HUES48 (cell line): ENCODE results near the gene WSCD2.

Experiments used
- H3K27ac ChIP-seq: one replicate; pipeline ENCODE4 v1.7.0; 2013; ENCODE audit warnings: low read depth, low read length, inconsistent platforms
- H3K27me3 ChIP-seq: 2 replicates; pipeline ENCODE4 v1.6.1; 2013; ENCODE audit warnings: mild to moderate bottlenecking, low read length; ENCODE audit not compliant: control insufficient read depth, insufficient read depth
- H3K36me3 ChIP-seq: 2 replicates; pipeline ENCODE4 v1.6.1; 2013; ENCODE audit warnings: low read length; ENCODE audit not compliant: control insufficient read depth, insufficient read depth
- H3K4me1 ChIP-seq: 2 replicates; pipeline ENCODE4 v1.6.1; 2013; ENCODE audit warnings: mild to moderate bottlenecking, low read length; ENCODE audit not compliant: control insufficient read depth, insufficient read depth
- H3K4me3 ChIP-seq: 2 replicates; pipeline ENCODE4 v1.5.1; 2013; ENCODE audit warnings: mild to moderate bottlenecking, low read depth, low read length
- H3K9ac ChIP-seq: 2 replicates; pipeline ENCODE4 v1.6.1; 2013; ENCODE audit warnings: mild to moderate bottlenecking, low read depth, low read length, moderate library complexity
- H3K9me3 ChIP-seq: 2 replicates; pipeline ENCODE4 v1.6.1; 2013; ENCODE audit warnings: low read length; ENCODE audit not compliant: control insufficient read depth, insufficient read depth

Gene WSCD2

GRCh38 chr12:108119974-108120862, 8.9 kb upstream of the WSCD2 start:
- Histone ChIP-seq H3K4me1 (peaks cover 18% of the 10 kb centered on the region), H3K36me3 (no peaks in the 10 kb centered on the region)

DNA sequence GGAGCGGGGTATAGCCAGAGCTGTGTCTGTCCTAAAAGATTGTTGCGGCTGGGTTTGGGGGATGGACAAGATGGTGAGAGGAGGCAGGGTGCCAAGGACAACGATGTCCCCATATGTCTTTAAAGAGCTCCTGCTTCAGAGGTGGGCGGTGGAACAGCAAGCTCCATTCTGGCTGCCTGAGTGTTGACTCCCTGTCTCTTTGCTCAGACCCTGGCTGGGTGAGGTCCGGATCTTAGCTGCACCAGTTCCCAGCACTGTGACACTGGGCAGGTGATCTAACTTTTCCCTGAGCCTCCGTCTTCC, 8.3 kb upstream of the WSCD2 start:
- Histone ChIP-seq H3K9ac (no peak overlapping the region), H3K4me3 (no peak overlapping the region), H3K36me3 (no peaks in the 10 kb centered on the region), H3K9me3 (no peaks in the 10 kb centered on the region), H3K27me3 (no peaks in the 10 kb centered on the region), H3K27ac (no peak overlapping the region), H3K4me1 (peaks cover 12% of the 10 kb centered on the region)

More at GRCh38 chr12:108119974-108120862, 8.9 kb upstream of the WSCD2 start:
- Histone ChIP-seq H3K9ac (no peak overlapping the region), H3K4me3 (no peak overlapping the region), H3K9me3 (no peaks in the 10 kb centered on the region), H3K27ac (no peak overlapping the region), H3K27me3 (no peaks in the 10 kb centered on the region)

- no peaks in the 10 kb centered on the region for H3K36me3 ChIP-seq
- H3K4me3 ChIP-seq = no peak overlapping the region
- no peak overlapping the region for H3K27ac ChIP-seq
- peaks cover 7% of the 10 kb centered on the region; the same call in 1 of the 2 replicates for H3K4me1 ChIP-seq
- H3K27me3 ChIP-seq = no peaks in the 10 kb centered on the region
- H3K9ac ChIP-seq = no peak overlapping the region
- H3K9me3 ChIP-seq = no peaks in the 10 kb centered on the region
Measured at GRCh38 chr12:108121320-108121719, 7.8 kb upstream of the WSCD2 start.

DNA sequence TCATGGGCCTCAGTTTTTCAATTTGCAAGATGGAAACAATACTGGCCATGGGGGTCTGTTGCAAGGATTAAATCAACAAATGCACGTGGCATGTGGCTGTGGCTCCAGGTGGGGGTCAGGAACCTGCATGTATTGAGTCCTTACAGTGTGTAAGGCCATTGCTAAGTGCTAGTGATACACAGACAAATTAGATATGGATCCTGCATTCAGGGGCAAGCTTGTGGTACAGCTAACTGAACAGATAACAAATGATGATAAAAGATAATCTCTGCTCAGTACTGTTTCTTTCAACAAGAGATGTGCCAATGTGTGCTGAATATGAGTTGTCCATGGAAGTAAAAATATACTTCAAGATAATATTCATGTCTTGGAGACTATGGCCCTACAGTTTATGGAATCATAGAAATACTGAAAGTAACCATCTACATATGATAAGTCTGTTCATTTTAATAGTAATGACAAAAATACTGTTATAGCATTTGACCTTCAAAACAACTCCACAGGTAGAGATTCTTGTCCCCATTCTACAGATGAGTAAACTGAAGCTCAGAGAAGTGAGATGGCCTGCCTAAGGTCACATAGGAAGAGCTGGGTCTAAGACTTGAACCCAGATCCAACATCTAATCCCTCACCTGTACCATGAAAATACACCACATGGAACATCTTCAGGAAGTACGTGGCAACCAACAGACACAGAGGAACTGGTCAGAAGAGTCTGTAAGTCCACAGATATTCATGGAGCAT, 7.2 kb upstream of the WSCD2 start:
- no peaks in the 10 kb centered on the region for H3K36me3 ChIP-seq
- no peak overlapping the region for H3K9ac ChIP-seq
- H3K27me3 ChIP-seq = no peaks in the 10 kb centered on the region
- H3K4me3 ChIP-seq = no peak overlapping the region
- peaks cover 3% of the 10 kb centered on the region; the same call in 1 of the 2 replicates for H3K4me1 ChIP-seq
- H3K27ac ChIP-seq = no peak overlapping the region
- no peaks in the 10 kb centered on the region for H3K9me3 ChIP-seq

DNA sequence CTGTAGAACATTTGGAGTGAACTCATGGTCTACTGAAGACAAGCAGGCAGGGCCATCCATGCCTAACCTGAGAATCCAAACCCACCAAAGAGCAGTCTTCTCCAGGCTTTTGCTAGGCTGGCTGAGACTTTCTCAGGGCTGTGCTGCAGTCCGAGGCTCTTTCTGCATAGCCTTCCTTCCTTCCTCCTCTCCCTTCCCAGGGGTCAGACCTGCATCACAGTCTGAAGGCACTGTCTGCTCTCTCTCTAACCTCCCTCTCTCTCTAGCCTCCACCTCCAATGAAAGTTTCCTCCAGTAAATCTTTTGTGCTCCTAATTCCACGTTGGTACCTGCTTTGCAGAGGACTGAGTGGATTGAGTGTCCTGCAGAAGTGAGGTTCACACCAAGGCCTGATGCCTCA, 6.4 kb upstream of the WSCD2 start:
- Histone ChIP-seq H3K36me3 (no peaks in the 10 kb centered on the region), H3K9me3 (no peaks in the 10 kb centered on the region), H3K27ac (no peak overlapping the region), H3K27me3 (0 out of 2 replicates have a peak, but pooled peaks cover 4% of the 10 kb centered on the region), H3K4me1 (no peaks in the 10 kb centered on the region; the same call in 1 of the 2 replicates), H3K9ac (no peak overlapping the region), H3K4me3 (no peak overlapping the region)

GRCh38 chr12:108123402-108123801, 5.7 kb upstream of the WSCD2 start:
- Histone ChIP-seq H3K9ac (no peak overlapping the region), H3K9me3 (no peaks in the 10 kb centered on the region), H3K27ac (no peak overlapping the region), H3K27me3 (peaks cover 9% of the 10 kb centered on the region; the same call in 1 of the 2 replicates), H3K36me3 (no peaks in the 10 kb centered on the region), H3K4me3 (no peak overlapping the region), H3K4me1 (no peaks in the 10 kb centered on the region)

DNA sequence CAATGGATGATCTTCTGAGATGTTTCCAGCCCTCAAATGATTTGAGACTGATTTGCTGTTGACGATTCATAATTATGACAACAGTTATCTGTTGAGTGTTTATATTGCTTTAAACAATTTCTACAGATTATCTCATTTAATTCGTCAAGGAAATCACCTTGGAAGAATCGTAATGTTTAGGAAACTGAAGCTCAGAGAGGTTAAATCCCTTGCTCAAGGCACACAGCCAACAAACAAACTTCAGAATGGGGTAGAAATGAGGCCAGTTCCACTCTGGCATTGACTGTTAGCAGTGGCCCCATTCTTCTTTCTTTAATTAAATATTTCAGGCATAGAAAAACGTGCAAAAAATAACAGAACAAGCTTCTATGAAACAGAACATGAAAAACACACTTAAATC, 4.0 kb upstream of the WSCD2 start:
- Histone ChIP-seq H3K4me1 (peaks cover 3% of the 10 kb centered on the region; the same call in 1 of the 2 replicates), H3K36me3 (no peaks in the 10 kb centered on the region), H3K27ac (no peak overlapping the region), H3K4me3 (no peak overlapping the region), H3K27me3 (peaks cover 17% of the 10 kb centered on the region), H3K9ac (no peak overlapping the region), H3K9me3 (no peaks in the 10 kb centered on the region)

DNA sequence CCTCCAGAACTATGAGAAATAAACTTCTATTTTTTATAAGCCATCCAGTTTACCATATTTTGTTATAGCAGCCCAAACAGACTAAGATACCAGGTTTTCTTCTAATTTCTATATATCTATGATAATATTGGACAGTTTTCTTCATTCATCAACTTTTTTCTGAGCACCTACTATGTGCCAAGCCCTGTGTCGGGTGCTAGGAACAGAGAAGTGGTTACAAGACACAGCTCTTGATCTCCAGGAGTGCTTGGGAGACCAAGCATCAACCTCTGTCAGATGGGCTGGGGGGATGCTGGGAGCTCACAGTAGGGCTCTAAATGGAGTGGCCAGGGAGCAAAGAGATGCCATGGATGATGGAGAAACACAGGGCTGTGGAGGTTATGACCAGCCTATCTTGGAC, 2.9 kb upstream of the WSCD2 start:
- Histone ChIP-seq H3K4me1 (peaks cover 8% of the 10 kb centered on the region), H3K27me3 (peaks cover 26% of the 10 kb centered on the region), H3K4me3 (no peak overlapping the region), H3K9me3 (no peaks in the 10 kb centered on the region), H3K27ac (no peak overlapping the region), H3K36me3 (no peaks in the 10 kb centered on the region), H3K9ac (no peak overlapping the region)

- H3K36me3 ChIP-seq = no peaks in the 10 kb centered on the region
- H3K4me3 ChIP-seq = no peak overlapping the region
- H3K9ac ChIP-seq = no peak overlapping the region
- peaks cover 15% of the 10 kb centered on the region for H3K4me1 ChIP-seq
- H3K27me3 ChIP-seq = peaks cover 26% of the 10 kb centered on the region
- H3K9me3 ChIP-seq = no peaks in the 10 kb centered on the region
- no peak overlapping the region for H3K27ac ChIP-seq
Measured at GRCh38 chr12:108126990-108127501, 2.0 kb upstream of the WSCD2 start.

- no peaks in the 10 kb centered on the region for H3K9me3 ChIP-seq
- no peak overlapping the region for H3K4me3 ChIP-seq
- H3K9ac ChIP-seq = no peak overlapping the region
- peaks cover 26% of the 10 kb centered on the region for H3K27me3 ChIP-seq
- no peaks in the 10 kb centered on the region for H3K36me3 ChIP-seq
- H3K4me1 ChIP-seq = peaks cover 16% of the 10 kb centered on the region
- H3K27ac ChIP-seq = no peak overlapping the region
Measured at GRCh38 chr12:108127654-108128053, 1.4 kb upstream of the WSCD2 start.
